GM12878 (cell line): ENCODE results near the gene HSPA1A. TPM values are rescaled to one million over a fixed set of nuclear protein-coding genes. Genes with fewer than 3 reads are reported as not detected.
"Not testable (repeated sequence)": the region's sequence is repeated elsewhere in the genome, so short reads cannot be mapped to it uniquely, and the experiment has no call there.

Experiments used
- ATAC-seq: fragments of 200-7000 bp; cut with Tn5 transposase; 3 replicates; pipeline ENCODE4 v1.9.1; 2020; ENCODE audit warnings: mild to moderate bottlenecking, moderate library complexity
- BruUV-seq: library from RNA; stranded (reverse); fragments of 400-500 nt; replicated peaks from 2 replicates; lab custom pipeline; 2021; lab: Mats Ljungman, UMichigan
- CTCF ChIA-PET: fragments of 300-600 bp; sonication (Branson Sonifier 250); formaldehyde crosslinking; extraction: SDS; loops from one replicate; lab custom pipeline; 2021; ENCODE audit warnings: inconsistent platforms; lab: Yijun Ruan, JAX
- POLR2A ChIA-PET: fragments of 350-600 bp; formaldehyde crosslinking; extraction: SDS; loops from one replicate; lab custom pipeline; 2021; ENCODE audit warnings: inconsistent platforms; lab: Charles Lee
- RAD21 ChIA-PET: fragments of 300-600 bp; sonication (Branson Sonifier 250); formaldehyde crosslinking; loops from one replicate; lab custom pipeline; 2023; ENCODE audit warnings: antibody characterized with exemption; ENCODE audit not compliant: unreplicated experiment; lab: Charles Lee
- SMC1A ChIA-PET: fragments of 300-600 bp; sonication (Branson Sonifier 250); formaldehyde crosslinking; loops from one replicate; lab custom pipeline; 2023; ENCODE audit not compliant: unreplicated experiment, uncharacterized antibody; lab: Charles Lee
- DNase-seq: peaks from one replicate; pipeline ENCODE4 v3.0.0-alpha.2; 2011; ENCODE audit warnings: low read depth, low spot score
- FAIRE-seq: peaks from 3 replicates; lab custom pipeline; 2011; peaks lifted over from hg19 to GRCh38; lab: Jason Lieb, UNC
- H2AFZ ChIP-seq: 2 replicates; pipeline ENCODE4 v1.6.0; 2011; ENCODE audit warnings: low read depth, low read length, control low read depth; ENCODE audit not compliant: control insufficient read depth
- H3K27ac ChIP-seq: 2 replicates; pipeline ENCODE4 v1.5.1; 2011; ENCODE audit warnings: control low read depth; ENCODE audit not compliant: control insufficient read depth, insufficient read depth
- H3K27me3 ChIP-seq, 2 experiments: replicated peaks in 1 of 2; 2 replicates each; pipeline versions ENCODE4 v1.6.0 to v1.6.1; 2011; ENCODE audit warnings: low read length in 1 of 2; ENCODE audit not compliant: control insufficient read depth in 2 of 2, insufficient read depth in 2 of 2
- H3K36me3 ChIP-seq, 2 experiments: 2 replicates each; pipeline ENCODE4 v1.5.1; 2011; ENCODE audit warnings: low read length in 1 of 2; ENCODE audit not compliant: control insufficient read depth in 2 of 2, insufficient read depth in 2 of 2
- H3K4me1 ChIP-seq: 2 replicates; pipeline ENCODE4 v1.6.1; 2011; ENCODE audit warnings: mild to moderate bottlenecking, low read length, moderate library complexity, mixed read lengths; ENCODE audit not compliant: control insufficient read depth, insufficient read depth
- H3K4me2 ChIP-seq: 2 replicates; pipeline ENCODE4 v1.6.0; 2011; ENCODE audit warnings: control low read depth; ENCODE audit not compliant: control insufficient read depth, insufficient read depth
- H3K4me3 ChIP-seq: fragments of 200-600 bp; sonication (generic); 2 replicates; pipeline ENCODE4 v1.5.1; 2016
- H3K79me2 ChIP-seq: 2 replicates; pipeline ENCODE4 v1.6.0; 2011; ENCODE audit warnings: low read length; ENCODE audit not compliant: control insufficient read depth, insufficient read depth
- H3K9ac ChIP-seq: 2 replicates; pipeline ENCODE4 v1.8.0; 2011; ENCODE audit warnings: low read length, control low read depth, mixed read lengths; ENCODE audit not compliant: control insufficient read depth, insufficient read depth
- H3K9me3 ChIP-seq: replicated peaks from 3 replicates; pipeline ENCODE4 v1.5.1; 2011; ENCODE audit warnings: mild to moderate bottlenecking, low read length; ENCODE audit not compliant: control insufficient read depth, insufficient read depth
- H4K20me1 ChIP-seq: 2 replicates; pipeline ENCODE4 v1.6.0; 2011; ENCODE audit not compliant: control insufficient read depth, insufficient read depth
- ASH2L ChIP-seq: fragments of 300-600, 200-600 bp; sonication (generic); IDR thresholded peaks from 2 replicates; pipeline ENCODE4 v1.6.1; 2017; ENCODE audit warnings: low read depth, mild to moderate bottlenecking, borderline replicate concordance
- BHLHE40 ChIP-seq, 2 experiments: fragments of 450-650 bp in 1 of 2; IDR thresholded peaks; 2 replicates each; pipeline ENCODE4 v1.6.1; 2011 to 2017; ENCODE audit warnings: low read depth in 2 of 2, borderline replicate concordance in 1 of 2, improper control_type of control experiment in 1 of 2, low read length in 1 of 2, mild to moderate bottlenecking in 1 of 2
- EZH2 ChIP-seq: IDR thresholded peaks from 2 replicates; pipeline ENCODE4 v1.6.1; 2012; ENCODE audit warnings: low read depth, mild to moderate bottlenecking, control low read depth, inconsistent platforms, low read length, borderline replicate concordance; ENCODE audit not compliant: control insufficient read depth
- RAD21 ChIP-seq: IDR thresholded peaks from 2 replicates; pipeline ENCODE4 v1.6.1; 2011; ENCODE audit warnings: mild to moderate bottlenecking, low read depth, low read length, moderate library complexity; ENCODE audit not compliant: insufficient read depth
- RAD51 ChIP-seq: fragments of 450-650 bp; IDR thresholded peaks from 2 replicates; pipeline ENCODE4 v1.6.1; 2016; ENCODE audit warnings: moderate library complexity, mild to moderate bottlenecking, inconsistent platforms
- RELB ChIP-seq: fragments of 450-650 bp; IDR thresholded peaks from 2 replicates; pipeline ENCODE4 v1.6.1; 2017; ENCODE audit warnings: low read depth, mild to moderate bottlenecking, moderate library complexity
- SP1 ChIP-seq: IDR thresholded peaks from one replicate; pipeline ENCODE4 v1.6.1; 2011; ENCODE audit warnings: low read depth, low read length
- TAF1 ChIP-seq: IDR thresholded peaks from 2 replicates; pipeline ENCODE4 v1.6.1; 2011; ENCODE audit warnings: mild to moderate bottlenecking, low read depth, low read length, borderline replicate concordance
- TBL1XR1 ChIP-seq: IDR thresholded peaks from 2 replicates; pipeline ENCODE4 v1.6.1; 2012; ENCODE audit warnings: low read depth, low read length, improper control_type of control experiment
- ZBTB11 ChIP-seq: fragments of 450-650 bp; formaldehyde crosslinking; IDR thresholded peaks from 2 replicates; pipeline ENCODE4 v1.5.0; 2022; ENCODE audit warnings: mild to moderate bottlenecking, missing genetic modification characterization
- ZZZ3 ChIP-seq: IDR thresholded peaks from 2 replicates; pipeline ENCODE4 v1.6.1; 2011; ENCODE audit warnings: low read depth; ENCODE audit not compliant: control insufficient read depth, insufficient read length
- WGBS: methylation state at CpG from one replicate; pipeline ENCODE4 v1.1.6; 2016; ENCODE audit warnings: low lambda C conversion rate; ENCODE audit not compliant: insufficient replicate concordance, insufficient coverage; ENCODE audit errors: missing lambda C conversion rate; 5-methylcytosine and 5-hydroxymethylcytosine counted together
- in situ Hi-C: fragments of 300-500 bp; cut with MboI; formaldehyde crosslinking; loops from 9 replicates; pipeline ENCODE4 v1.14.3; 2018; ENCODE audit warnings: mixed read lengths
- intact Hi-C: fragments of 100-400 bp; cut with micrococcal nuclease; formaldehyde crosslinking; loops from one replicate; pipeline ENCODE4 v1.14.2; 2022; ENCODE audit not compliant: unreplicated experiment
- polyA plus RNA-seq, 11 experiments: library from polyadenylated mRNA; depleted of rRNA in 4 of 11; unstranded in 6 of 11; stranded (reverse) in 5 of 11; fragments of >200 nt; fragmentation: Nextera tagmentation in 4 of 11; fragmentation: Illumina TruSeq in 1 of 11; extraction: Ambion mirVana in 4 of 11; extraction: Trizol in 1 of 11; gene quantifications; 1 replicate in 1 of 11; 2 replicates in 10 of 11; pipeline versions ENCODE4 v1.2.1 to v1.2.3, GENCODE V29; 2011 to 2016; ENCODE audit warnings: inconsistent platforms in 2 of 11, missing spikeins in 2 of 11, low read depth in 1 of 11
- total RNA-seq, 4 experiments: library from RNA; depleted of rRNA in 3 of 4; stranded (reverse); fragments of >200 nt in 3 of 4; fragmentation: Illumina TruSeq in 1 of 4; extraction: Trizol in 1 of 4; gene quantifications; 2 replicates each; pipeline versions ENCODE4 v1.2.1 to v1.2.3, GENCODE V29; 2013 to 2021

The HSPA1A gene
- total and polyA plus RNA-seq, 10 of the 15 experiments (the other 5 are each of a cell fraction or from before 2014, with no cell fraction given): 0.29 to 51.8 (median 17.5) TPM

- Histone ChIP-seq H3K79me2 (no peaks in the 10 kb centered on the region), H3K27ac (no peak overlapping the region), H3K4me2 (no peak overlapping the region), H3K9ac (no peak overlapping the region), H3K4me1 (no peaks in the 10 kb centered on the region), H2AFZ (no peak overlapping the region), H3K4me3 (no peak overlapping the region), H4K20me1 (no peaks in the 10 kb centered on the region), H3K9me3 (no peaks in the 10 kb centered on the region), H3K27me3 (no peaks in the 10 kb centered on the region), H3K36me3 (no peaks in the 10 kb centered on the region)
- in situ Hi-C loops (no loop called here), intact Hi-C loops (no loop called here)
- ChIA-PET POLR2A (no interaction called here), CTCF (interaction anchor here (0.6 to 1.0 kb wide), 2 partner anchors 13 to 131 kb away, joined by 3 to 4 read pairs; no protein-coding TSS in a partner anchor), SMC1A (no interaction called here), RAD21 (no interaction called here)
- TF ChIP-seq SP1 (no peak), ZZZ3 (no peak), RAD51 (no peak), EZH2 (no peak), ASH2L (no peak), RELB (no peak), TBL1XR1 (no peak), TAF1 (no peak), BHLHE40 (IDR thresholded peaks at IDR 0.05; ENCODE audit: borderline replicate concordance in 1 of 2, low read depth in 2 of 2, low read length in 1 of 2) (no peak), RAD21 (no peak), ZBTB11 (CRISPR knock-in tag) (no peak)
- FAIRE-seq (no peak), ATAC-seq (no peak), DNase-seq (no peak)
- 56% methylated on average over 2 of the region's 2 CpGs for WGBS
- no TSS peak for BruUV-seq
Measured at GRCh38 chr6:31851485-31851832, 36.1 kb downstream of the HSPA1A start.

GRCh38 chr6:31851980-31852718 is 36.8 kb downstream of the HSPA1A start:
- in situ Hi-C loops, H3K27ac ChIP-seq: not testable (repeated sequence)
- WGBS: 88% methylated on average over 30 of the region's 35 CpGs

More at GRCh38 chr6:31851980-31852718, 36.8 kb downstream of the HSPA1A start:
- RAD21 ChIA-PET: interaction anchor here (0.8 kb wide), 1 partner anchor 22 kb away, joined by 3 read pairs; no protein-coding TSS in a partner anchor
- CTCF ChIA-PET, H3K27me3 ChIP-seq, H2AFZ ChIP-seq, FAIRE-seq, H3K36me3 ChIP-seq, H3K79me2 ChIP-seq, BruUV-seq, DNase-seq, H3K9me3 ChIP-seq, ATAC-seq, H4K20me1 ChIP-seq, H3K4me3 ChIP-seq, H3K4me1 ChIP-seq, H3K4me2 ChIP-seq, intact Hi-C loops, H3K9ac ChIP-seq, POLR2A ChIA-PET: not testable (repeated sequence)
- SMC1A ChIA-PET: interaction anchor here (1.0 kb wide), 1 partner anchor 13 kb away, joined by 4 read pairs; no protein-coding TSS in a partner anchor
